HepG2 (cell line): ENCODE results near the gene TMED9. TPM values are rescaled to one million over a fixed set of nuclear protein-coding genes. Genes with fewer than 3 reads are reported as not detected.

Experiments used
- ATAC-seq: fragments of 200-7000 bp; cut with Tn5 transposase; 3 replicates; pipeline ENCODE4 v1.9.1; 2020; ENCODE audit warnings: mild to moderate bottlenecking, moderate library complexity
- BruUV-seq: library from RNA; stranded (reverse); fragments of 400-500 nt; replicated peaks from 2 replicates; lab custom pipeline; 2021; lab: Mats Ljungman, UMichigan
- CTCF ChIA-PET: fragments of 300-600 bp; formaldehyde crosslinking; extraction: SDS; loops from one replicate; lab custom pipeline; 2021; ENCODE audit warnings: low total read pairs, inconsistent platforms, low intra/inter-chr PET ratio; lab: Yijun Ruan, JAX
- POLR2A ChIA-PET: fragments of 350-600 bp; sonication (Branson Sonifier 250); formaldehyde crosslinking; loops from one replicate; lab custom pipeline; 2020; ENCODE audit warnings: antibody characterized with exemption, inconsistent platforms; lab: Yijun Ruan, JAX
- DNase-seq: peaks from one replicate; pipeline ENCODE4 v3.0.0-alpha.2; 2015; ENCODE audit warnings: low spot score
- FAIRE-seq: peaks from 3 replicates; lab custom pipeline; 2011; peaks lifted over from hg19 to GRCh38; lab: Jason Lieb, UNC
- H2AFZ ChIP-seq: one replicate; pipeline ENCODE4 v1.6.1; 2011; ENCODE audit warnings: low read length, inconsistent platforms
- H3K27ac ChIP-seq: fragments of 300-600 bp; 3 replicates; pipeline ENCODE4 v1.8.0; 2011; ENCODE audit warnings: mixed run types, mild to moderate bottlenecking, mixed read lengths, low read length, inconsistent platforms; ENCODE audit not compliant: insufficient read depth; ENCODE audit errors: extremely low read length
- H3K27me3 ChIP-seq, 2 experiments: fragments of 200-600 bp in 1 of 2; 2 replicates in 1 of 2; 3 replicates in 1 of 2; pipeline versions ENCODE4 v1.6.0 to v1.8.0; 2011; ENCODE audit warnings: low read length in 2 of 2, mild to moderate bottlenecking in 2 of 2, moderate library complexity in 2 of 2, inconsistent platforms in 1 of 2; ENCODE audit not compliant: insufficient read depth in 2 of 2, control insufficient read depth in 1 of 2
- H3K36me3 ChIP-seq, 2 experiments: fragments of 200-600 bp in 1 of 2; replicated peaks in 1 of 2; 2 replicates in 1 of 2; 3 replicates in 1 of 2; pipeline versions ENCODE4 v1.5.1 to v1.8.0; 2011; ENCODE audit warnings: low read length in 2 of 2, inconsistent platforms in 1 of 2; ENCODE audit not compliant: insufficient read depth in 2 of 2, control insufficient read depth in 1 of 2
- H3K4me1 ChIP-seq: 2 replicates; pipeline ENCODE4 v1.5.1; 2012; ENCODE audit warnings: low read length, inconsistent platforms; ENCODE audit not compliant: insufficient read depth
- H3K4me2 ChIP-seq: 2 replicates; pipeline ENCODE4 v1.6.0; 2011; ENCODE audit warnings: low read depth, low read length, inconsistent platforms
- H3K4me3 ChIP-seq, 3 experiments: fragments of 200-600 bp in 1 of 3; sonication (generic), shearing (Covaris generic) in 1 of 3; replicated peaks in 1 of 3; 2 replicates each; pipeline ENCODE4 v1.5.1; 2011 to 2016; ENCODE audit warnings: low read length in 3 of 3, inconsistent platforms in 2 of 3, low read depth in 2 of 3, mild to moderate bottlenecking in 2 of 3, control low read depth in 1 of 3, mixed read lengths in 1 of 3; ENCODE audit not compliant: insufficient read depth in 1 of 3
- H3K79me2 ChIP-seq: one replicate; pipeline ENCODE4 v1.6.1; 2011; ENCODE audit warnings: low read length, inconsistent platforms; ENCODE audit not compliant: insufficient read depth
- H3K9ac ChIP-seq: 2 replicates; pipeline ENCODE4 v1.6.0; 2011; ENCODE audit warnings: mild to moderate bottlenecking, low read depth, low read length, inconsistent platforms; ENCODE audit not compliant: insufficient read depth
- H3K9me3 ChIP-seq: 2 replicates; pipeline ENCODE4 v1.5.1; 2012; ENCODE audit warnings: mild to moderate bottlenecking, low read length
- H4K20me1 ChIP-seq: 2 replicates; pipeline ENCODE4 v1.6.0; 2011; ENCODE audit warnings: inconsistent platforms, mild to moderate bottlenecking, low read length, moderate library complexity; ENCODE audit not compliant: insufficient read depth
- GABPA ChIP-seq, 2 experiments: IDR thresholded peaks; 2 replicates each; pipeline ENCODE4 v1.6.1; 2011 to 2016; ENCODE audit warnings: low read depth in 2 of 2, low read length in 1 of 2, missing biosample characterization in 1 of 2, missing genetic modification characterization in 1 of 2
- GLI4 ChIP-seq: sonication (generic); formaldehyde crosslinking; IDR thresholded peaks from 2 replicates; pipeline ENCODE4 v1.5.1; 2020; ENCODE audit warnings: missing genetic modification reagents, mild to moderate bottlenecking, moderate library complexity, borderline replicate concordance
- KDM3A ChIP-seq: IDR thresholded peaks from 2 replicates; pipeline ENCODE4 v1.6.1; 2018; ENCODE audit warnings: low read depth, missing compliant biosample characterization
- KLF12 ChIP-seq: sonication (generic); formaldehyde crosslinking; IDR thresholded peaks from 2 replicates; pipeline ENCODE4 v1.4.0; 2020; ENCODE audit warnings: missing genetic modification reagents, borderline replicate concordance
- LCORL ChIP-seq, 2 experiments: fragments of 450-650 bp in 1 of 2; sonication (generic) in 1 of 2; formaldehyde crosslinking in 1 of 2; IDR thresholded peaks; 2 replicates each; pipeline versions ENCODE4 v1.5.0 to v1.6.1; 2017 to 2020; ENCODE audit warnings: antibody characterized with exemption in 1 of 2, missing genetic modification reagents in 1 of 2
- MTF2 ChIP-seq: sonication (generic); formaldehyde crosslinking; IDR thresholded peaks from 2 replicates; pipeline ENCODE4 v1.5.0; 2020; ENCODE audit warnings: missing genetic modification reagents, borderline replicate concordance
- NRL ChIP-seq: sonication (generic); formaldehyde crosslinking; IDR thresholded peaks from 2 replicates; pipeline ENCODE4 v1.5.0; 2020; ENCODE audit warnings: missing genetic modification reagents, mild to moderate bottlenecking, moderate library complexity, borderline replicate concordance
- RARG ChIP-seq: sonication (generic); formaldehyde crosslinking; IDR thresholded peaks from 2 replicates; pipeline ENCODE4 v1.4.0; 2020; ENCODE audit warnings: low read depth, mild to moderate bottlenecking, missing genetic modification reagents
- U2AF2 ChIP-seq: fragments of 200-400 bp; formaldehyde crosslinking; IDR thresholded peaks from 2 replicates; pipeline ENCODE4 v1.6.1; 2017; ENCODE audit warnings: low read depth, mild to moderate bottlenecking, low read length
- ZMYM4 ChIP-seq: sonication (generic); formaldehyde crosslinking; IDR thresholded peaks from 2 replicates; pipeline ENCODE4 v1.8.1; 2023; ENCODE audit warnings: mild to moderate bottlenecking, missing genetic modification reagents
- ZNF350 ChIP-seq: sonication (generic); formaldehyde crosslinking; IDR thresholded peaks from 2 replicates; pipeline ENCODE4 v1.4.0; 2020; ENCODE audit warnings: mild to moderate bottlenecking, low read depth, missing genetic modification reagents, borderline replicate concordance
- ZNF549 ChIP-seq: sonication (generic); formaldehyde crosslinking; IDR thresholded peaks from 2 replicates; pipeline ENCODE4 v1.5.0; 2020; ENCODE audit warnings: missing genetic modification reagents
- ZNF574 ChIP-seq: sonication (generic); formaldehyde crosslinking; IDR thresholded peaks from 2 replicates; pipeline ENCODE4 v1.4.0; 2020; ENCODE audit warnings: missing genetic modification reagents
- ZNF619 ChIP-seq: sonication (generic); formaldehyde crosslinking; IDR thresholded peaks from 2 replicates; pipeline ENCODE4 v1.4.0; 2020; ENCODE audit warnings: mild to moderate bottlenecking, missing genetic modification reagents
- WGBS: methylation state at CpG from one replicate; pipeline ENCODE4 v1.1.6; 2017; ENCODE audit warnings: low lambda C conversion rate; 5-methylcytosine and 5-hydroxymethylcytosine counted together
- in situ Hi-C: cut with HindIII; loops from 2 replicates; pipeline ENCODE4 v1.10.0; 2017; ENCODE audit warnings: low pct_unique_long_range_greater_than_20kb; ENCODE audit not compliant: extremely low pct_ligation_motif_present
- intact Hi-C: fragments of 100-400 bp; cut with micrococcal nuclease; formaldehyde crosslinking; loops from one replicate; pipeline ENCODE4 v1.10.0; 2022; ENCODE audit not compliant: unreplicated experiment
- polyA plus RNA-seq, 8 experiments: library from polyadenylated mRNA; depleted of rRNA in 3 of 8; stranded (reverse) in 7 of 8; unstranded in 1 of 8; fragments of >200 nt; fragmentation: Illumina TruSeq in 4 of 8; extraction: Trizol in 4 of 8; gene quantifications; 2 replicates each; pipeline versions ENCODE4 v1.2.1 to v1.2.3, GENCODE V29; 2011 to 2016; ENCODE audit warnings: low read depth in 4 of 8, missing spikeins in 1 of 8, mixed read lengths in 1 of 8; ENCODE audit not compliant: insufficient read depth in 1 of 8
- total RNA-seq, 5 experiments: library from RNA; depleted of rRNA; stranded (reverse); fragments of >200 nt; fragmentation: Illumina TruSeq; extraction: Trizol; gene quantifications; 2 replicates each; pipeline ENCODE4 v1.2.3, GENCODE V29; 2016; ENCODE audit warnings: low read depth in 1 of 5
- TF ChIP-seq, protein P1 (sequence below): sonication (generic); formaldehyde crosslinking; IDR thresholded peaks from 2 replicates; pipeline ENCODE4 v1.5.0; 2020; ENCODE audit warnings: missing genetic modification reagents

Gene TMED9
- total and polyA plus RNA-seq, 2 of the 13 experiments (the other 11 are each of a cell fraction or from before 2014, with no cell fraction given), result 161 to 350 TPM

DNA sequence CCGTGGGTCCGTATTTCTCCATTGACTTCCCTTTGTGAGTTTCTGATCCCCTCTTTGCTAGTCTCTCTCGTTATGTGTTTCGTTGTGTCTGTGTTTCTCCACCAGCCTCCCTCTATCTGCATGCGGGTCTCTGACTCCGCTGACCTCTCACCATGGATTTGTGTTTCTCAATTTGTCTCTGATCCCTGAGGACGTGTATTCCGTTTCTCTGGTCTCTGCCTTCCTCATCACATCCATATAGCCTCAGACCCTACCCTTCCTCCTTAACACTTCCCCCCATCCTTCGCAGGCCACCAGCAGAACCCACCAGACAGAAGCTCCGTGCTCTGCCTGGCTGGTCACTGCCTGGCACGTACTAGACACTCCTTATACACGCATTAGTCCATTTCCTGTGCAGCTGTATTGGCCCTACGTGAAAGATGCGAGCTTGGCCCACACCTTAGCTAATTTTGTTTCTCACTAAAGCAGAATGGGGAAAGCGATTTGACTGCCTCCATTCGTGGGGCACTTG lies 8.6 kb downstream of the TMED9 start:
- ATAC-seq (peak; percentile 7), FAIRE-seq (no peak), DNase-seq (no peak)
- Histone ChIP-seq H3K27ac (peak overlapping the region; percentile 79), H3K9me3 (no peaks in the 10 kb centered on the region), H3K4me2 (peak overlapping the region; percentile 88), H3K79me2 (peaks cover 5% of the 10 kb centered on the region), H3K4me1 (peaks cover 27% of the 10 kb centered on the region), H4K20me1 (no peaks in the 10 kb centered on the region), H3K36me3 (peaks cover 7 to 11% of the 10 kb centered on the region in 2 experiments), H3K27me3 (no peaks in the 10 kb centered on the region), H2AFZ (no peak overlapping the region), H3K4me3 (peak overlapping the region; percentile 84 to 89 (median 87)), H3K9ac (peak overlapping the region; percentile 82)
- ChIA-PET CTCF (interaction anchor here (1.1 kb wide), 1 partner anchor 109 kb away, joined by 3 read pairs; no protein-coding TSS in a partner anchor), POLR2A (interaction anchor here (1.5 to 1.8 kb wide), 3 partner anchors 9 to 530 kb away, joined by 3 to 6 read pairs (median 4); partner anchors contain the start of gene RMND5B)
- TF ChIP-seq LCORL (IDR thresholded peaks at IDR 0.05) (no peak), LCORL (CRISPR knock-in tag; IDR thresholded peaks at IDR 0.05) (0 out of 2 replicates have a peak, but pooled peaks have one; percentile 22), ZNF350 (CRISPR knock-in tag) (0 out of 2 replicates have a peak, but pooled peaks have one; percentile 30), GABPA (IDR thresholded peaks at IDR 0.05; ENCODE audit: low read depth, low read length) (no peak), GABPA (CRISPR knock-in tag; IDR thresholded peaks at IDR 0.05; ENCODE audit: low read depth) (0 out of 2 replicates have a peak, but pooled peaks have one; percentile 10), MTF2 (CRISPR knock-in tag) (no peak), KDM3A (CRISPR knock-in tag) (no peak), ZNF574 (CRISPR knock-in tag) (no peak), GLI4 (CRISPR knock-in tag) (no peak), ZNF549 (no peak), RARG (no peak), U2AF2 (0 out of 2 replicates have a peak, but pooled peaks have one; percentile 25), ZMYM4 (peak; percentile 32; the same call in 1 of the 2 replicates), ZNF619 (CRISPR knock-in tag) (no peak), KLF12 (CRISPR knock-in tag) (no peak), NRL (no peak)
- TF ChIP-seq, protein P1, sequence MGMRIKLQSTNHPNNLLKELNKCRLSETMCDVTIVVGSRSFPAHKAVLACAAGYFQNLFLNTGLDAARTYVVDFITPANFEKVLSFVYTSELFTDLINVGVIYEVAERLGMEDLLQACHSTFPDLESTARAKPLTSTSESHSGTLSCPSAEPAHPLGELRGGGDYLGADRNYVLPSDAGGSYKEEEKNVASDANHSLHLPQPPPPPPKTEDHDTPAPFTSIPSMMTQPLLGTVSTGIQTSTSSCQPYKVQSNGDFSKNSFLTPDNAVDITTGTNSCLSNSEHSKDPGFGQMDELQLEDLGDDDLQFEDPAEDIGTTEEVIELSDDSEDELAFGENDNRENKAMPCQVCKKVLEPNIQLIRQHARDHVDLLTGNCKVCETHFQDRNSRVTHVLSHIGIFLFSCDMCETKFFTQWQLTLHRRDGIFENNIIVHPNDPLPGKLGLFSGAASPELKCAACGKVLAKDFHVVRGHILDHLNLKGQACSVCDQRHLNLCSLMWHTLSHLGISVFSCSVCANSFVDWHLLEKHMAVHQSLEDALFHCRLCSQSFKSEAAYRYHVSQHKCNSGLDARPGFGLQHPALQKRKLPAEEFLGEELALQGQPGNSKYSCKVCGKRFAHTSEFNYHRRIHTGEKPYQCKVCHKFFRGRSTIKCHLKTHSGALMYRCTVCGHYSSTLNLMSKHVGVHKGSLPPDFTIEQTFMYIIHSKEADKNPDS (CRISPR knock-in tag), result 0 out of 2 replicates have a peak, but pooled peaks have one; percentile 29
- in situ Hi-C loops, result loop anchor here (25.0 kb wide), 1 partner anchor 462 kb away; no protein-coding TSS in a partner anchor
- 5% methylated on average over 16 of the region's 16 CpGs for WGBS
- intact Hi-C loops, result loop anchor here (1.0 kb wide), 1 partner anchor 39 kb away; no protein-coding TSS in a partner anchor
- no TSS peak for BruUV-seq
